Mesothelial cell of epicardium (in vitro differentiated cells): ENCODE measurements around the gene RTN3. TPM values are rescaled to one million over a fixed set of nuclear protein-coding genes. Genes with fewer than 3 reads are reported as not detected.

Experiments
- DNase-seq, 2 experiments: peaks; one replicate each; pipeline ENCODE4 v3.0.0; 2021; ENCODE audit warnings: low spot score in 2 of 2; ENCODE audit not compliant: unreplicated experiment in 2 of 2
- H3K27ac Mint-ChIP-seq: 2 replicates; pipeline ENCODE4 v1.8.0; 2021; ENCODE audit warnings: mixed read lengths
- H3K27me3 Mint-ChIP-seq: 2 replicates; pipeline ENCODE4 v1.8.0; 2021; ENCODE audit warnings: low read depth, mixed read lengths
- H3K36me3 Mint-ChIP-seq: 2 replicates; pipeline ENCODE4 v1.8.0; 2021; ENCODE audit warnings: mixed read lengths
- H3K4me1 Mint-ChIP-seq: 2 replicates; pipeline ENCODE4 v1.8.0; 2021; ENCODE audit warnings: mixed read lengths
- H3K4me3 Mint-ChIP-seq: 2 replicates; pipeline ENCODE4 v1.8.0; 2021; ENCODE audit warnings: mild to moderate bottlenecking, moderate library complexity, mixed read lengths
- H3K9me3 Mint-ChIP-seq: 2 replicates; pipeline ENCODE4 v1.8.0; 2021; ENCODE audit warnings: mixed read lengths
- total RNA-seq: library from RNA; stranded (reverse); gene quantifications from 3 replicates; pipeline ENCODE4 v1.2.1, GENCODE V29; 2021
- TF ChIP-seq, protein P1 (sequence below): fragments of 200-600 bp; sonication (generic); IDR thresholded peaks from one replicate; pipeline ENCODE4 v1.5.0; 2021; ENCODE audit warnings: antibody characterized with exemption; ENCODE audit not compliant: unreplicated experiment

Gene RTN3
- total RNA-seq, 1 donor from 2014 or later = 92.4 TPM

DNA sequence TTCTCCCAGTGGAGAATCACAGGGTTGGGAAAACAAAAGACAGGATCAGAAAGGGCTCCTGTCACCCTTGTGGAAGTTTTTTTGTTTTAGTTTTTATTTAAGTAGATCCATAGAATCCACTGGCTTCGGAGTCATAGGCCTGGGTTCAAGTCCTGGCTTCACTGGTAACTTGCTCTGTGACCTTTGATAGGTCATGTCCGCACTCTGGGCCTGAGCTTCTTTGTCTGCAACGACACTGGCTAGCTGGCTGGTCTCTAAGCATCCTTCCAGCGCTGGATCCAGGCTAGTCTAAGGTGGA, 85.9 kb downstream of the RTN3 start:
- no peak for DNase-seq
- TF ChIP-seq, protein P1, sequence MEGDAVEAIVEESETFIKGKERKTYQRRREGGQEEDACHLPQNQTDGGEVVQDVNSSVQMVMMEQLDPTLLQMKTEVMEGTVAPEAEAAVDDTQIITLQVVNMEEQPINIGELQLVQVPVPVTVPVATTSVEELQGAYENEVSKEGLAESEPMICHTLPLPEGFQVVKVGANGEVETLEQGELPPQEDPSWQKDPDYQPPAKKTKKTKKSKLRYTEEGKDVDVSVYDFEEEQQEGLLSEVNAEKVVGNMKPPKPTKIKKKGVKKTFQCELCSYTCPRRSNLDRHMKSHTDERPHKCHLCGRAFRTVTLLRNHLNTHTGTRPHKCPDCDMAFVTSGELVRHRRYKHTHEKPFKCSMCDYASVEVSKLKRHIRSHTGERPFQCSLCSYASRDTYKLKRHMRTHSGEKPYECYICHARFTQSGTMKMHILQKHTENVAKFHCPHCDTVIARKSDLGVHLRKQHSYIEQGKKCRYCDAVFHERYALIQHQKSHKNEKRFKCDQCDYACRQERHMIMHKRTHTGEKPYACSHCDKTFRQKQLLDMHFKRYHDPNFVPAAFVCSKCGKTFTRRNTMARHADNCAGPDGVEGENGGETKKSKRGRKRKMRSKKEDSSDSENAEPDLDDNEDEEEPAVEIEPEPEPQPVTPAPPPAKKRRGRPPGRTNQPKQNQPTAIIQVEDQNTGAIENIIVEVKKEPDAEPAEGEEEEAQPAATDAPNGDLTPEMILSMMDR = no peak
- H3K4me1 Mint-ChIP-seq = peaks cover 40% of the 10 kb centered on the region
- no peaks in the 10 kb centered on the region for H3K9me3 Mint-ChIP-seq
- peaks cover 2% of the 10 kb centered on the region for H3K27me3 Mint-ChIP-seq
- no peaks in the 10 kb centered on the region for H3K36me3 Mint-ChIP-seq
- peak overlapping the region; percentile 86 for H3K4me3 Mint-ChIP-seq
- peak overlapping the region; percentile 94 for H3K27ac Mint-ChIP-seq

DNA sequence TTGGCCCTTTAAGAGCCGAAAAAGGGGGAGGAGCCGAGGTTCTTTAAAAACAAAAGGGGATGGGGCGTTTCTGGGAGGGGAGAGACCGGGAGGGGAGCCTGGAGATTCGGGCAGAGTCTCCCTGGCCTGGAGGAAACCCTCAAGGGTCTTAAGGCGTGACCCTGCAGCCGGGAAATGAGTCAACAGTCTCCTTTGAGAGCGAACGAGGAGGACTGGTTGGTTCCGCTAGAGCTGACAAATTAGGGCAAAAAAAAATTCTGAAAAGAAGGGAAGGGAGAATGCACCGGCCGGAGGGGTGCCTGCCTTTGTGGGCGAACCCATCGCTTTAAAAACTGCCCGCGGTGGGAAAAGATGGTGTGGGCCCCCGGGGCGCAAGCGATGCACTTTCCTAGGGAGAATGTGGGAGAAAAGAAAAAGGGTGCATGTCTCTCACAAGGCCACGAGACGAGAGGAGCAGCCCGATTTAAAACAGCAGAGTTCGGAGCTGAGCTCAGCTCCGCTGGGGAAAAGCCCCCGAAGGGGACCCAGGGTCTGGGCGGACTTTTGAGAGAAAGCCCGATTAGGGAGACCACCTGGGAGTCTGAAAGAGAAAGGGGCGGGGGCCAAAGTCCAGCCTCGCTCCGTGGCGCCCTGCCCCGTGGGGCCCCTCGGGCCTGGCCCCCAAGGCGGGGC, 86.4 kb downstream of the RTN3 start:
- DNase-seq = peak in 1 of 2 experiments; percentile 43

DNA sequence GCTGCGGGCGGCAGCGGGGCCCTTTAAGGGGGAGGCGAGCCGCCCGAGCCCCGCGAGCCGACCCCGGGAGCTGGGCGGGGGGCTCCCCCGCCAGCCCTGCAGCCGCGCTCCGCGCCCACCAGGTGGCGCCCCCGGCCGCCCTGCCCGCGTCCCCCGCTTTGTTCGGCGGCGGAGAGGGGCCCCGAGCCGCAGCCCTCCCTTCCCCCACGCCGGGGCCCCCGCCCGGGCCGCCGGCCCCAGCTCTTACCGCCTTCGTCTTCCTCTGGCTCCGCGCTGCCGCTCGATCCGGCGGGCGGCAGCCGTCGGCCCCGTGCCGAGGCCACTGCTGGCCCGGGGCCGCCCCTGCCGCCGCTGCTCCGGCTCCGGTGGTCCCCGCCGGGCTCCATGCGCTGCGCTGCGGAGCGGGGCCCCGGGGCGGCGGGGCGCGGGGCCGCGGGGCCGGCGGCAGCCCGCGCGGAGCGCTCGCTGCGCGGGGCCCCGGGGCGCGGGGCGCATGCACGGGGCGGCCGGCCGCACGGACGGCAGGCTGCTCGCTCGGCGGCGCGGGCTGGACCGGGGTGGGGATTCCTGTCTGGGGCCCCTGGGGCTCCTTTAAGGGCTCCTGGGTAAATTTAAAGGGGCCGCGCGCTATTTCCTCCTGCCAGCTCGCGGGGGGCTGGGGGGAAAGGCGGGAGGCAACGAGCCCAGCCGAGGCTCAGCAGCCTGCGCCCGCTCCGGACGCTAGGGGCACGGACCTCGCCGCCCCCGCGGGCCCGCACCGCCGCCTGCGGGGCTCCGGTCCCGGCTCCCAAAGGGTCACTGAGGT, 87.1 kb downstream of the RTN3 start, which contains the start of gene ZFTA:
TSS of gene ZFTA (minus strand) at position 539 of the 805 bp plus-strand sequence. CDS start at position 386, 153 bp downstream.
- peak; percentile 73 to 93 for DNase-seq
- H3K27ac Mint-ChIP-seq = peak within 1 kb of the TSS; percentile 94
- H3K9me3 Mint-ChIP-seq = no peaks in the 10 kb centered on the region
- TF ChIP-seq, protein P1 = peak; percentile 66
- H3K27me3 Mint-ChIP-seq = peaks cover 2% of the 10 kb centered on the region
- peak within 1 kb of the TSS; percentile 86 for H3K4me3 Mint-ChIP-seq
- peaks cover 37% of the 10 kb centered on the region for H3K4me1 Mint-ChIP-seq
- H3K36me3 Mint-ChIP-seq = no peaks in the 10 kb centered on the region

More for the DNA sequence above, 86.4 kb downstream of the RTN3 start:
- peak overlapping the region; percentile 86 for H3K4me3 Mint-ChIP-seq
- no peaks in the 10 kb centered on the region for H3K36me3 Mint-ChIP-seq
- TF ChIP-seq, protein P1 = no peak
- H3K27ac Mint-ChIP-seq = peak overlapping the region; percentile 94
- H3K4me1 Mint-ChIP-seq = peaks cover 37% of the 10 kb centered on the region
- peaks cover 2% of the 10 kb centered on the region for H3K27me3 Mint-ChIP-seq
- no peaks in the 10 kb centered on the region for H3K9me3 Mint-ChIP-seq

DNA sequence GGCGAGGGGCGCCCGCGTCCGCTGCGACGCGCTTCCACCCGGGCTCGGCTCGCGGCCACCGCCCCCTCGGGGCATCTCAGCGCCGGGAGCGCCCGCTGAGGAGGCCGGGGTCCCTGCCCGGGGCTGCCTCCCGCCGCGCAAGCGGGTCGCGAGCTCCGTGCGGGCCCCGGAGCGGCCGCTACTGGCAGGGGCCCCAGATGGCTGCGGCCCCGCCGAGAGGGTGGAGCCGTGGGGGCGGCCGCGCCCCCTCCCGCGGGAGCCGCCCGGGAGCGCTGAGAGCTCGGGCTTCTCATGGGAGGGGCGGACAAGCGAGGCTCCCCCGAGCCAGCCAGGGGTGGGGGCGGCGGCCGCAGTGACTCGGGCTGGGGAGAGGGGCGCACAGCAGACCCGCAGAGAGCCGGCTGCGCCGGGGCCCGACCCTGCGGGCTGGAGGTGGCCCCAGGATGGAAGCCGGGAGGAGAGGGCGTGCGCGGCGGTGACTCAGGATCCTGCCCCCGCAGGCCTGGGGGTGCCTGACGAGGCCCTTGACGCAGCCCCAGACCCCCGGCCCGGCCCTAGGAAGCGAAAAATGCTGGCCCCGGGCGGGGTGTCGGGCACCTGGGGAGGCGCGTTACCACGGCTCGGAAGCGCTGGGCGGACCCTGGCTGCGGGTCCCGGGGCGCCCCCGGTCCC, 87.9 kb downstream of the RTN3 start:
- peak; percentile 32 to 61 for DNase-seq
- TF ChIP-seq, protein P1 = peak; percentile 13
- Mint-ChIP-seq H3K9me3 (no peaks in the 10 kb centered on the region), H3K27ac (no peak overlapping the region), H3K4me1 (peaks cover 35% of the 10 kb centered on the region), H3K36me3 (no peaks in the 10 kb centered on the region), H3K27me3 (peaks cover 2% of the 10 kb centered on the region), H3K4me3 (peak overlapping the region; percentile 46)

DNA sequence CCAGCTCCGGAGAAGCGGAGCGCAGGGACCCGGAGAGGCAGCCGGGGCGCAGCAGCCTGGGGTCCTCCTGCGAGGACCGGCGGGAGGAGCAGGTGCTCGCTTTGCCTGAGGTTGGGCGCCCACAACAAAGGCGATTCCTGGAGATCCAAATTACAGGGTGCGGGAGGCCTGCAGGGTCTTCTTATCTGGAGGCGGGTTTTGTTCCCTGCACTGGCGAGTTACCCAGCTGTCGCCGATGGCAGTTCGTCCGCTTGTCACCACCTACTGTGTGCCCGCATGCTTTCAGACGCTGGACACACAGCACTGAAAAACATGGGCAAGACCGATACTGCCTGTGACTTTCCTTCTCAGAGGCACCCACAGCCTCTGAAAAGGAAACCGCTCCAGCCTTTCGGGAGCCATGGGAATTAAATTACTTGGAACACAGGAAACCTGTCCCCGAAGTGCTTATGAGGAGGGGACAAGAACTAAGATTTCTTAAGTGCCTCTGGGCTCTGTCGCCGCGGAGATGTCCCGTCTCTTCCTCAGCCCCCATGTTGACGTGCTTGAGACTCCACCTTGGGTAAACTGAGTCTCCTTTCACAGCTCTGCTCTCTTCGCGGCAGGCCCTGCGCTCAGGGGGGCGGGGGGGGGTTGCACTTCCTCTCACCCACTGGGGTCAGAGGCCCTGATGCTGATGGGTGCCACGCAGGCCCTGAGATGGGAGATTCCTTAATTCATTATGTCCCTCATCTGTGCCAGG, 88.6 kb downstream of the RTN3 start:
- Mint-ChIP-seq H3K9me3 (no peaks in the 10 kb centered on the region), H3K36me3 (no peaks in the 10 kb centered on the region), H3K4me3 (peak overlapping the region; percentile 77), H3K4me1 (peaks cover 36% of the 10 kb centered on the region), H3K27me3 (peaks cover 2% of the 10 kb centered on the region), H3K27ac (peak overlapping the region; percentile 67)
- TF ChIP-seq, protein P1 = no peak
- DNase-seq = peak in 1 of 2 experiments; percentile 61
